Smooth muscle cell (in vitro differentiated cells): ENCODE results near the gene FTO. TPM values are rescaled to one million over a fixed set of nuclear protein-coding genes. Genes with fewer than 3 reads are reported as not detected.
"Not testable (repeated sequence)": the region's sequence is repeated elsewhere in the genome, so short reads cannot be mapped to it uniquely, and the experiment has no call there.

Experiments used
- DNase-seq: peaks from one replicate; lab custom pipeline; 2025; ENCODE audit not compliant: unreplicated experiment; lab: John Stamatoyannopoulos, UW
- H2AFZ ChIP-seq: fragments of 200-600 bp; sonication (generic); 2 replicates; pipeline ENCODE4 v1.6.0; 2016; ENCODE audit warnings: antibody characterized with exemption, low read depth, mild to moderate bottlenecking
- H3F3A ChIP-seq: fragments of 200-600 bp; sonication (generic); 2 replicates; pipeline ENCODE4 v1.6.0; 2017; ENCODE audit warnings: antibody characterized with exemption, low read depth
- H3K27ac ChIP-seq: fragments of 200-600 bp; sonication (generic); 2 replicates; pipeline ENCODE4 v1.5.1; 2016; ENCODE audit warnings: low read depth, mild to moderate bottlenecking
- H3K27me3 ChIP-seq: fragments of 200-600 bp; sonication (generic); 2 replicates; pipeline ENCODE4 v1.6.1; 2016; ENCODE audit warnings: low read depth, mild to moderate bottlenecking
- H3K36me3 ChIP-seq: fragments of 200-600 bp; sonication (generic); 2 replicates; pipeline ENCODE4 v1.5.1; 2016; ENCODE audit warnings: low read depth
- H3K4me1 ChIP-seq: fragments of 200-600 bp; sonication (generic); 2 replicates; pipeline ENCODE4 v1.5.1; 2016; ENCODE audit warnings: low read depth
- H3K4me2 ChIP-seq: fragments of 200-600 bp; sonication (generic); 2 replicates; pipeline ENCODE4 v1.6.0; 2016; ENCODE audit warnings: mild to moderate bottlenecking
- H3K4me3 ChIP-seq: fragments of 200-600 bp; sonication (generic); 2 replicates; pipeline ENCODE4 v1.5.1; 2016; ENCODE audit warnings: mild to moderate bottlenecking
- H3K79me2 ChIP-seq: fragments of 200-600 bp; sonication (generic); 2 replicates; pipeline ENCODE4 v1.6.0; 2016; ENCODE audit warnings: low read depth, mild to moderate bottlenecking
- H3K9ac ChIP-seq: fragments of 200-600 bp; sonication (generic); 2 replicates; pipeline ENCODE4 v1.6.0; 2016; ENCODE audit warnings: low read depth
- H3K9me3 ChIP-seq: fragments of 200-600 bp; sonication (generic); replicated peaks from 2 replicates; pipeline ENCODE4 v1.5.1; 2016; ENCODE audit warnings: low read depth
- H4K20me1 ChIP-seq: fragments of 200-600 bp; sonication (generic); 2 replicates; pipeline ENCODE4 v1.6.0; 2016; ENCODE audit warnings: low read depth
- CTCF ChIP-seq: fragments of 200-600 bp; sonication (generic); IDR thresholded peaks from 2 replicates; pipeline ENCODE4 v1.5.1; 2017; ENCODE audit warnings: borderline replicate concordance, mild to moderate bottlenecking, antibody characterized with exemption; ENCODE audit not compliant: insufficient read depth, poor library complexity, severe bottlenecking
- WGBS: methylation state at CpG from one replicate; pipeline ENCODE4 v1.1.7; 2016; ENCODE audit warnings: low lambda C conversion rate; 5-methylcytosine and 5-hydroxymethylcytosine counted together
- polyA plus RNA-seq: library from polyadenylated mRNA; unstranded; fragments of >200 nt; fragmentation: Nextera tagmentation; extraction: Ambion mirVana; gene quantifications from 2 replicates; pipeline ENCODE4 v1.2.1, GENCODE V29; 2016
- total RNA-seq: library from RNA; depleted of rRNA; stranded (reverse); fragments of >200 nt; gene quantifications from 2 replicates; pipeline ENCODE4 v1.2.3, GENCODE V29; 2014

The FTO gene
- total and polyA plus RNA-seq, 2 experiments from 2014 or later = 81.1 to 89.9 TPM

DNA sequence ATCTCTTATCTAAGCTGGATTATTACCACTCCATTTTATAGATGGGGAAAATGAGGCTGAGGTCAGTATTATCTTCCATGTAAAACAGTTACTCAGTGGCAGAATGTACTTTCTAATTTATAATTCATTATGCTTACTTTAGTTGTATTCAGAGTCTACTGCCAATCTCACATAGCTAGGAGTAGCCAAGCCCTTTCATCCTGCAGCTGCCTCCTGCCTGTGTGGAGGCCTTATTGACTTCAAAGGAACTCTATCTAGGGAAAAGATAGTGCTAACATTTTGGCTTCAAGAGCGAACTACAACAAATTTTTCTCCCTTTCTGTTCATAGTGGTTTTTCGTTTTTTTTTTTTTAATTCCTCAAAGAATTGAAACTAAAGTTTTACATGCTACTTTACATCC, 13.2 kb upstream of the FTO start:
- Histone ChIP-seq H3K9ac (no peak overlapping the region), H3K36me3 (peaks cover 9% of the 10 kb centered on the region), H3K27ac (no peak overlapping the region), H3K4me3 (no peak overlapping the region), H3K79me2 (no peaks in the 10 kb centered on the region), H3F3A (no peaks in the 10 kb centered on the region), H3K4me2 (no peak overlapping the region), H3K4me1 (no peaks in the 10 kb centered on the region), H4K20me1 (no peaks in the 10 kb centered on the region), H2AFZ (no peak overlapping the region), H3K9me3 (peaks cover 4% of the 10 kb centered on the region), H3K27me3 (no peaks in the 10 kb centered on the region)
- no peak for TF ChIP-seq CTCF
- WGBS = 90% methylated on average over 2 of the region's 2 CpGs
- no peak for DNase-seq

DNA sequence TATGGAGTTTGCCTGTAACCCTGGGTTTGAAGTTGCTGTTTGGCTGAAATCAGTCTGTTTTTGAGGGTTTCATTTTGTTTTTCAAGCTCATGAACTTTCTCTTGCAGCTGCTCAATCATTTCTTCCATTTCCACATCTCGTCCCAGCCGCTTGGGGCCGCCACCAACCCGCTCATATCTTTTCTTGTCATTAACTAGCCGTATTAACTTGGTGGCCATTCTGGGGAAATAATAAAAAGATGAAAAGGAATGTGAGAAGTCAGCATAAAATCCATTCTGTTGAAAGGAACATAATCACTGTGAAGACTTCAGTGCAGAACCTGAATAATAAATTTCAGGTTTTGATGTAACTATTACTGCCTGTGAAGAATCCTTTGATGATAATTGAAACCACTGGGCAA, 11.8 kb upstream of the FTO start:
- H3K9me3 ChIP-seq = no peaks in the 10 kb centered on the region
- H3K9ac ChIP-seq = no peak overlapping the region
- H3K27me3 ChIP-seq = no peaks in the 10 kb centered on the region
- H3K4me1 ChIP-seq = no peaks in the 10 kb centered on the region
- TF ChIP-seq CTCF = peak; percentile 46
- no peaks in the 10 kb centered on the region for H3K36me3 ChIP-seq
- H3K27ac ChIP-seq = no peak overlapping the region
- 53% methylated on average over 5 of the region's 5 CpGs for WGBS
- H4K20me1 ChIP-seq = no peaks in the 10 kb centered on the region
- peaks cover 6% of the 10 kb centered on the region for H3F3A ChIP-seq
- no peaks in the 10 kb centered on the region for H3K79me2 ChIP-seq
- H2AFZ ChIP-seq = no peak overlapping the region
- H3K4me2 ChIP-seq = no peak overlapping the region
- DNase-seq = no peak
- no peak overlapping the region for H3K4me3 ChIP-seq

DNA sequence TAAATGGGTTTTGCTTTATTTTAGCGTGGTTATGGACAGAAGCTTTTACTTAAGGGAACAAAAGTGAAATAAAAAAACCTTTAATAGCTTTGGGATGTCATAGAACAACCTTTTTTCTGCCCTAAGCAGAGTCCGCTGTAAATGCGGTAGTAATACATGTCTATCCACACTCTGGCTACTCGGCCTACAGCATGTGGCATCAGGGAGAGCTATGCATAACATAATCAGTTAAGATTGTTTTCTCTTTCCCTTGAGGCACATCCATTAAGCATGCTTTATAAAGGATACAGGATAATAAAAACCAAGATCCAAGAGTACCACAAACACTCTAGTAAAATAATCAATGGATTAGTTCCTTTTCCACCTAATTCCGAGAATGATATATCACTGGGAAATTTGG, 10.6 kb upstream of the FTO start:
- H3K4me2 ChIP-seq = no peak overlapping the region
- no peaks in the 10 kb centered on the region for H3K4me1 ChIP-seq
- no peaks in the 10 kb centered on the region for H3K27me3 ChIP-seq
- 94% methylated on average over 5 of the region's 5 CpGs for WGBS
- H3K4me3 ChIP-seq = no peak overlapping the region
- no peaks in the 10 kb centered on the region for H3K36me3 ChIP-seq
- H2AFZ ChIP-seq = no peak overlapping the region
- no peaks in the 10 kb centered on the region for H4K20me1 ChIP-seq
- no peak overlapping the region for H3K27ac ChIP-seq
- DNase-seq = no peak
- H3K79me2 ChIP-seq = no peaks in the 10 kb centered on the region
- TF ChIP-seq CTCF = no peak
- no peak overlapping the region for H3K9ac ChIP-seq
- H3F3A ChIP-seq = peaks cover 6% of the 10 kb centered on the region
- no peaks in the 10 kb centered on the region for H3K9me3 ChIP-seq

DNA sequence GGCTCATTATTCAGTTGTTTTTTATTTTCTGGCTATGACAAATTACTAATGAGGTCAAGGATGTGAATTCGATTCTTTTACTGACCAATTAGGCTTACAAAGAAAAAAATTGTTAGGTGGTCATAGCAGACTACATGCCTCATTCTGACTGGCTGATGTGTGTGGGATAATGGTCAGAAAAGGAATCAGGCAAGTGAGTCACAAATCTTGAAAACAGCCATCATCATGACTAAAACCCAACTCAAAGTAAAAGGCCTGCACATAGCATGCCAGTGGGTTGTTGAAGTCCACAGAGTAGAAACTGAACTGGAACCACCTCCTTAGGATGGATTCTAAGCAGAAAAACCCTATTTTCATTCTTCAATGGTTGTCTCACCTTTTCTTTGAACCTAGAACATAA, 8.9 kb upstream of the FTO start:
- peak overlapping the region; percentile 2 for H3K4me2 ChIP-seq
- no peak for DNase-seq
- no peak overlapping the region for H3K4me3 ChIP-seq
- H4K20me1 ChIP-seq = no peaks in the 10 kb centered on the region
- no peaks in the 10 kb centered on the region for H3K9me3 ChIP-seq
- peak overlapping the region; percentile 81 for H3K27ac ChIP-seq
- H3K27me3 ChIP-seq = no peaks in the 10 kb centered on the region
- H3K4me1 ChIP-seq = no peaks in the 10 kb centered on the region
- H3K79me2 ChIP-seq = no peaks in the 10 kb centered on the region
- no peak for TF ChIP-seq CTCF
- H3K9ac ChIP-seq = peak overlapping the region; percentile 32
- 59% methylated on average over 1 of the region's 1 CpG for WGBS
- H3K36me3 ChIP-seq = no peaks in the 10 kb centered on the region
- peaks cover 6% of the 10 kb centered on the region for H3F3A ChIP-seq
- H2AFZ ChIP-seq = no peak overlapping the region

DNA sequence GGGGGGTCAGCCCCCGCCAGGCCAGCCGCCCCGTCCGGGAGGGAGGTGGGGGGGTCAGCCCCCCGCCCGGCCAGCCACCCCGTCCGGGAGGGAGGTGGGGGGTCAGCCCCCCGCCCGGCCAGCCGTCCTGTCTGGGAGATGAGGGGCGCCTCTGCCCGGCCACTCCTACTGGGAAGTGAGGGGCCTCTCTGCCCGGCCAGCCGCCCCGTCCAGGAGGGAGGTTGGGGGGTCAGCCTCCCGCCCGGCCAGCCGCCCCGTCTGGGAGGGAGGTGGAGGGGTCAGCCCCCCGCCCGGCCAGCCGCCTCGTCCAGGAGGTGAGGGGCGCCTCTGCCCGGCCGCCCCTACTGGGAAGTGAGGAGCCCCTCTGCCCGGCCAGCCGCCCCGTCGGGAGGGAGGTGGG, 5.7 kb upstream of the FTO start:
- not testable (repeated sequence) for H3K4me1 ChIP-seq, DNase-seq, H3K4me2 ChIP-seq, H3K27me3 ChIP-seq, H3K79me2 ChIP-seq, H2AFZ ChIP-seq, H3K27ac ChIP-seq, H4K20me1 ChIP-seq, H3K9me3 ChIP-seq, H3K9ac ChIP-seq, H3K4me3 ChIP-seq, H3K36me3 ChIP-seq, H3F3A ChIP-seq
- WGBS = 100% methylated on average over 5 of the region's 31 CpGs
